ENCODE data around the gene CFHR5.

Gene CFHR5

DNA sequence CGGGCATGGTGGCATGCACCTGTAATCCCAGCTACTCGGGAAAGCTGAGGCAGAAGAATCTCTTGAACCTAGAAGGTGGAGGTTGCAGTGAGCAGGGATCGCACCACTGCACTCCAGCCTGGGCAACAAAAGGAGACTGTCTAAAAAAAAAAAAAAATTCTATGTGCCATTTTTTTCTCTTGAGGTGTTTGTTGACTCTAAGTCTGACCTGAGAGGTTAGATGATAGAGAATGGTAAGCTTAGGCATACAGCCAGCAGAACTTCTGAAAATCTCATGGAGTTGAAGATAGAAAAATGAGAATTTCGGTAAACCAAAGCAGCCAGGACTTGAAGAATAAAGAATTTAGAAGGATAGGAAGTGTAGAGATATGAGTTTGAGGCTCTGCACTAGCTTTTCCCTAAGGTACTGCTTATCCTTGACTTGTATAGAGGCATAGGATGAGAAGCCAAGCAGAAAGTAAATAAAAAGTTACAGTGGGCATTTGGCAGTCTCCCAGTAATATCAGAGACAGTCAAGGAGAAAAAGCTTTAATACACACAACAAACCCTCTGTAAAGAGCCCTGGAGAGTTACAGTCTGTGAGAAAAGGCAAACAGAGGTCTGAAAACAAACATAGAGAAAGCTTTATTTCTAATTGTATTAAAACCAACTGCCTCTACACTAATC lies 65.5 kb downstream of the CFHR5 start:
- no peak for TF ChIP-seq CTCF (IDR thresholded peaks at IDR 0.05; ENCODE audit: borderline replicate concordance, insufficient read depth, low read depth, low read length)
- H3K4me3 ChIP-seq (ENCODE audit: low read depth, low read length) = no peak overlapping the region

DNA sequence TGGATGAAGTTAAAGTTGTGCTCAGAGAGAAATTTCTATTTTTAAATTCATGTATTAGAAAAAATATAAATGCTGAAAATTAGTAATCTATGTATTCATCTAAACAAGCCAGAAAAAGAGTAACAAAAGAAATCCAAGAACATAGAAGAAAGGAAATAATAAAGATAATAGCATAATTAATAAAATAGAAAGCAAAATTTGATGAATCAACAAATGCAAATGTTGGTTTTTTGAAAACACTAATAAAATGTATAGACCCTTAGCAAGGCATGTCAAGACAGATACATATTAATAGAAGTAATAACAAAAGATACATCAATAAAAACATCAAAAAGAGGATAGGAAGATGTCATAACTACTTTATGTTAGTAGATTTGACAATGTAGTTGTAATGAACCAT lies 71.7 kb downstream of the CFHR5 start:
- TF ChIP-seq CTCF (IDR thresholded peaks at IDR 0.05; ENCODE audit: borderline replicate concordance, insufficient read depth, low read depth, low read length) = no peak
- no peak overlapping the region for H3K4me3 ChIP-seq (ENCODE audit: low read depth, low read length)
